Measurements from ENCODE around the gene SPCS2.
A peak's percentile ranks its signal among the peaks of the same experiment; 100 is the strongest.
"Not testable (repeated sequence)": the region's sequence is repeated elsewhere in the genome, so short reads cannot be mapped to it uniquely, and the experiment has no call there.

The SPCS2 gene

DNA sequence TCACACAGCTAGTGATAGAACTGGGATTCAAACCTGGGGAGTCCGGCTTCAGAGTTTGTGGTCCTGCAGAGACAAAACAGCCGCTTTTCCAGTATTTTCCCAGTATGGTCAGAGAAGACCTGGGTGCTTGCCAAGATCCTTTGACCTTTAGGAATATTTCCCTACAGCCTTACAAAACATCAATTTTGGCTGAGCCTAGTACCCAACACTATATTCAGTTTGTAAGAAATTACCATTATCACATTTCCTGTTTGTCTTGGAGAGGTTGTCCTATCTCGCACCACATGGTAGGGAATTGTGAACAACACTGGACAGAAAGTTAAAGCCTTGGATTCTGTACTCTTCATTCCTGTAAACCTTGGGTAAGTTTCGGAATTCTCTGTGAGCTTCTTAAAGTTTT is 29.0 kb downstream of the SPCS2 start:
- no peaks in the 10 kb centered on the region for H3K4me1 ChIP-seq (ENCODE audit: control insufficient read depth, insufficient read depth, low read length)
- no peak overlapping the region for H3K4me3 ChIP-seq (ENCODE audit: low read depth, low read length)
- peaks cover 51% of the 10 kb centered on the region for H3K36me3 ChIP-seq (ENCODE audit: control insufficient read depth, insufficient read depth, low read length)
- H3K9ac ChIP-seq (ENCODE audit: low read length) = no peak overlapping the region
- H3K27ac ChIP-seq (ENCODE audit: low read depth, low read length) = no peak overlapping the region
- H3K9me3 ChIP-seq (ENCODE audit: control insufficient read depth, insufficient read depth, low read depth, low read length) = no peaks in the 10 kb centered on the region
- no peaks in the 10 kb centered on the region for H3K27me3 ChIP-seq (ENCODE audit: control insufficient read depth, insufficient read depth, low read length)

DNA sequence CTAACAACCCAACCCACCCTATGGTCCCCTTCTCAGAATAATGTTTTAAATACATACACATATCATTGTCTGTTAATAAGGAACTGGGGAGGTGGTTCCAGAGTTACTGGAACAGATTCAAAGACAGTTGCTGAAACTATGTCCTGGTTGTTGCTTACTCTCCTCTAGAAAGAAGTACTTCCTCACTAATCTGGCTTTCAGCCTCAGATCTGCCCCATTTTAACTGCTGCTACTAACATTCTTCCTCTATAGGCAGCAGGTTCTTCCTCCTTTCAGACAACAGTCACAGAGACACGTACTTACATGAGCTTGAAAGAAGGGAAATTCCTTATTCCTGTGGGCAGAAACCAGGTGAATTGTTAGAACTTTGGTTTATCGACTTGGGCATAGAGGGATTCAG is 31.6 kb downstream of the SPCS2 start:
- Histone ChIP-seq H3K4me3 (ENCODE audit: low read depth, low read length) (no peak overlapping the region), H3K9ac (ENCODE audit: low read length) (no peak overlapping the region), H3K9me3 (ENCODE audit: control insufficient read depth, insufficient read depth, low read depth, low read length) (no peaks in the 10 kb centered on the region), H3K36me3 (ENCODE audit: control insufficient read depth, insufficient read depth, low read length) (peaks cover 32% of the 10 kb centered on the region), H3K27me3 (ENCODE audit: control insufficient read depth, insufficient read depth, low read length) (no peaks in the 10 kb centered on the region), H3K4me1 (ENCODE audit: control insufficient read depth, insufficient read depth, low read length) (no peaks in the 10 kb centered on the region), H3K27ac (ENCODE audit: low read depth, low read length) (no peak overlapping the region)

DNA sequence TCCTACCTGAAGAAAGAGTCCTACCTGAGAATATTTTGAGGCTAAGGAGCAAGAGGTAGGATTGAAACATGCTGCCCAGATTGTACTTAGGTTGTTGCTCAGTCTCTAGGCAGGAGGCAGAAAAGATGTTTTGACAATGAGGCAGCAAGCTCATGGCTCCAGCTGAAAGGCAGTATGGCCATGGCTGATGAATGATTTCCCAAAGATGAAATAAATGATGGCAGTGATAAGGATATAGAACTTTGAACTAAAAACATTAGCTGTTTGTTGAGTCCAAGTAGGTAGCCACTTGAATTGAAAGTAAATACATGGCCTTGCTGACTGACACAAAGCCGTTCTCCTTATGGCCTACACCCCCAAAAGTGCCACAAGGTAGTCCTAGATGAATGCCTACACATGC is 32.8 kb downstream of the SPCS2 start:
- H3K27ac ChIP-seq (ENCODE audit: low read depth, low read length) = no peak overlapping the region
- no peaks in the 10 kb centered on the region for H3K9me3 ChIP-seq (ENCODE audit: control insufficient read depth, insufficient read depth, low read depth, low read length)
- no peaks in the 10 kb centered on the region for H3K4me1 ChIP-seq (ENCODE audit: control insufficient read depth, insufficient read depth, low read length)
- peaks cover 21% of the 10 kb centered on the region for H3K36me3 ChIP-seq (ENCODE audit: control insufficient read depth, insufficient read depth, low read length)
- H3K9ac ChIP-seq (ENCODE audit: low read length) = no peak overlapping the region
- no peak overlapping the region for H3K4me3 ChIP-seq (ENCODE audit: low read depth, low read length)
- no peaks in the 10 kb centered on the region for H3K27me3 ChIP-seq (ENCODE audit: control insufficient read depth, insufficient read depth, low read length)

DNA sequence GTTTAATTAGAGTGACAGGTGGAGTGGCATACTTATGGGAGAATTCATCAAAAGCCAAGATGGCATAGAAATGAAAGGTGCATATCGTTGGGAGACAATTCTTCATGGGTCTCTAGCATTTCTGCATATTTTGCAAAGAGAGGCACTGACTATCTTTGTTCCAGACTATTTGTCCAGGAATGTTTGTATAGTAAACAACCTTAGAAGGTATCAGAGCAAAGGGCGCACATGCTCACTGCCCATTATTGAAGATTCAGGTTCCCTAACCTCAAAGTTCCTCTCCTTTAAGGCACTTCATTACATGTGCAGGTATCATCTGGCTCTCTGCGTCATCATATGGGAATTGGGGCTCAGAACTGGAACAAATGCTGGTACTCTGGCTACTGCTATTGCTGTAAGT is 35.0 kb downstream of the SPCS2 start:
- H3K27ac ChIP-seq (ENCODE audit: low read depth, low read length) = no peak overlapping the region
- no peaks in the 10 kb centered on the region for H3K27me3 ChIP-seq (ENCODE audit: control insufficient read depth, insufficient read depth, low read length)
- no peak overlapping the region for H3K4me3 ChIP-seq (ENCODE audit: low read depth, low read length)
- H3K36me3 ChIP-seq (ENCODE audit: control insufficient read depth, insufficient read depth, low read length) = peaks cover 8% of the 10 kb centered on the region
- H3K9me3 ChIP-seq (ENCODE audit: control insufficient read depth, insufficient read depth, low read depth, low read length) = no peaks in the 10 kb centered on the region
- H3K4me1 ChIP-seq (ENCODE audit: control insufficient read depth, insufficient read depth, low read length) = no peaks in the 10 kb centered on the region
- H3K9ac ChIP-seq (ENCODE audit: low read length) = no peak overlapping the region

DNA sequence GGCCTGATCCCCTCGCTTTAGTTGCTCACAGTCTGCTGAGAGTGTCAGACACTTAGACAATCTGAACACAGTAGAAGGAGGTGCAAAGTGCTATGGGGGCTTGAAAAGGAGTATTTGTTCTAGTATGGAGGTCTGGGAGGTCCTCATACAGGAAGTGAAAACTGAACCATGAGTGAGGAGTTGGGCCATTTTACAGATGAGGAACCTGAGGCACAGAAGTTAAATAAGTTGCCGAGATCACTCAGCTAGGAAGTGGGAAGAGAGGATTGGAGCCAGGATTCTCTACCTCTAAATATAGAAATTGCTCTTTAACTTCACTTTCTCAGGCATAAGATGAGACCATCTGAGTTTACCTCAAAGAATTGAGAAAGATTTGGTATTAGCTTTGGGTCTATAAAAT is 35.7 kb downstream of the SPCS2 start:
- H3K4me1 ChIP-seq (ENCODE audit: control insufficient read depth, insufficient read depth, low read length) = 0 out of 2 replicates have a peak, but pooled peaks cover 2% of the 10 kb centered on the region
- no peak overlapping the region for H3K4me3 ChIP-seq (ENCODE audit: low read depth, low read length)
- H3K27me3 ChIP-seq (ENCODE audit: control insufficient read depth, insufficient read depth, low read length) = no peaks in the 10 kb centered on the region
- H3K27ac ChIP-seq (ENCODE audit: low read depth, low read length) = no peak overlapping the region
- no peaks in the 10 kb centered on the region for H3K9me3 ChIP-seq (ENCODE audit: control insufficient read depth, insufficient read depth, low read depth, low read length)
- H3K36me3 ChIP-seq (ENCODE audit: control insufficient read depth, insufficient read depth, low read length) = peaks cover 4% of the 10 kb centered on the region
- H3K9ac ChIP-seq (ENCODE audit: low read length) = no peak overlapping the region

DNA sequence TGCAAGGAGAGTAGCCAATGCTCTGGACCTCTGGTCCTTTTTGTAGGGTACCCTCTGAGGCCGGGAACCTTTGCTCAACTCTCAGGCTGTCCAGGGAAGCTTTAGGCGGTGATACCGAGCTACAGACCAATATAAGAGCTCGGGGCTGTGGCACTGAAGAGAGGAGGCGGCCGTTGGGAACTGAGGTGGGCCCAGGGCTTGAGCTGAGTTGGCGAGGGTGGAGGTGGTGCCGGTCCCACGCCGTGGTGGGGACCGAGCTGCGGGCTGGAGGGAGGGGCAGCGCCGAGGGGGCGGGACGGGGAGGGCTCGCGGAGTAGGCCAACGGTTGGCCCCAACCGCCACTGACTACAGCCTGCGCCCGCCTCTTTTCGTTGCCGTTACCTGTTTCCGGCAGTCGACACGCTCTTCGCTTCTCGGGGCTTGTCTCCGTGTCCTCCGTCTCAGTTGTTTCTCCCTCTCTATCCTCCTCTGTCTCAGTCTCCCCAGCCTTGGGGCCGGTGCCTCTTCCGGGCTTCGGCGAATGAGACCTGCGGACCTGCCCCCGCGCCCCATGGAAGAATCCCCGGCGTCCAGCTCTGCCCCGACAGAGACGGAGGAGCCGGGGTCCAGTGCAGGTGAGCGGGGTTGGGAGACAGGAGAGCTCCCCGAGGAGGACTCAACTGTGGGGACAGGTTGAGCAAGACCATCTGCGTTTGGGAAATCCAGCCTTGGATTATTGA is 39.6 kb downstream of the SPCS2 start, which contains the start of gene NEU3:
Gene NEU3, plus strand, starts transcription at position 393 of the 719 bp plus-strand sequence. Its CDS starts 128 bp downstream, at position 521.
- Histone ChIP-seq H3K4me1 (ENCODE audit: control insufficient read depth, insufficient read depth, low read length) (peaks cover 7% of the 10 kb centered on the region; the same call in 1 of the 2 replicates), H3K9me3 (ENCODE audit: control insufficient read depth, insufficient read depth, low read depth, low read length) (no peaks in the 10 kb centered on the region), H3K9ac (ENCODE audit: low read length) (peak within 1 kb of the TSS; percentile 67), H3K4me3 (ENCODE audit: low read depth, low read length) (peak within 1 kb of the TSS; percentile 88), H3K27me3 (ENCODE audit: control insufficient read depth, insufficient read depth, low read length) (no peaks in the 10 kb centered on the region), H3K36me3 (ENCODE audit: control insufficient read depth, insufficient read depth, low read length) (no peaks in the 10 kb centered on the region), H3K27ac (ENCODE audit: low read depth, low read length) (0 out of 2 replicates have a peak within 1 kb of the TSS, but pooled peaks have one; percentile 12)

DNA sequence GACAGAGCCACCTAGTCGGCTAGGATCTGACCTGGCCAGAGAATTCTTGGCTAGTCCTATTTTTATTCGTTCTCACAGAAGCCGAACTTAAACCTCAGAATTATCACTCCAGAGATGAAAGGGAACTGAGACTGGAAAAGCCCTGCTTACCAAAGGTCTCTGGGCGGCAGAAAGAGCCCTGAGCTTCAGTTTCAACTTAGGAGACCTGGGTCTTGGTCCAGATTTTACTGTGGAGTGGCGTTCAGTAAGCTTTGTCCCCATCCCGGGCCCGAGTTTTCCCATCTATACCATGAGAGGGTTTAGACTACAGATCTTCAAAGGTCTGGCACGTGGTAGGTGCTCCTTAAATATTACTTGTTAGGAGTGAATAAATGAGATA is 40.2 kb downstream of the SPCS2 start:
- no peaks in the 10 kb centered on the region for H3K9me3 ChIP-seq (ENCODE audit: control insufficient read depth, insufficient read depth, low read depth, low read length)
- H3K4me3 ChIP-seq (ENCODE audit: low read depth, low read length) = peak overlapping the region; percentile 88
- H3K27ac ChIP-seq (ENCODE audit: low read depth, low read length) = 0 out of 2 replicates have a peak overlapping the region, but pooled peaks have one; percentile 12
- H3K4me1 ChIP-seq (ENCODE audit: control insufficient read depth, insufficient read depth, low read length) = peaks cover 7% of the 10 kb centered on the region; the same call in 1 of the 2 replicates
- H3K27me3 ChIP-seq (ENCODE audit: control insufficient read depth, insufficient read depth, low read length) = no peaks in the 10 kb centered on the region
- peak overlapping the region; percentile 67 for H3K9ac ChIP-seq (ENCODE audit: low read length)
- peaks cover under 1% of the 10 kb centered on the region; the same call in 1 of the 2 replicates for H3K36me3 ChIP-seq (ENCODE audit: control insufficient read depth, insufficient read depth, low read length)

DNA sequence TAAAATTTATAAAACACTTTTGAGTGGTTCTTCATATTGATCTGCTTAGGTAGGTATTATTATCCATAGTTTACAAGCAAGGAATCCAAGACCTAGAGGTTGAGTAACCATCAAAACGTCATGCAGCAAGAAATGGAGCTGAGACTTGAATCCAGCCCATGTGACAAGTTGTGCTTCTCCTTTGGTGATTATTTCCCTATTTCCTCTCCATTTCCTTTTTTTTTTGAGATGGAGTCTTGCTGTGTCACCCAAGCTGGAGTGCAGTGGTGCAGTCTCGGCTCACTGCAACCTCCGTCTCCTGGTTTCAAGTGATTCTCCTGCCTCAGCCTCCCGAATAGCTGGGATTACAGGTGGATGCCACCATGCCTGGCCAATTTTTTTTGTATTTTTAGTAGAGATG is 41.1 kb downstream of the SPCS2 start:
- not testable (repeated sequence) for H3K27ac ChIP-seq (ENCODE audit: low read depth, low read length)

DNA sequence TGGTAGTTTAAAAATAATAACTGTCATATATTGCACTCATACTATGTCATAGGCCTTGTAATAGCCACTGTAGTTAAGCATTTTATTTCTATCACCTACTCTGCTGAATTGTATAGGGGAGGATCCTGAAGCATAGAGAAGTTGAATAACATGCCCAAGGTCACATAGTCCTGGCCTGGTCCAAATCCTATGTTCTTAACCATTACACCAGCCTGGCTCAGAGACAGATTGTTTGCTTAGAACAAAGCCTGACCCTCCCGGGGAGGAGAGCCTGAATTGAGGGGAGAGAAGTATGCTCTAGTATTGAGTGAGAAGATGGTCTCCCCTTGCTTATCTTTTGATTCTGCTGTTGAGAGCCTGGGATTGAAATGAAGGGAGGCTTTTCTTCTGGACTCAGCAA is 41.9 kb downstream of the SPCS2 start:
- no peak overlapping the region for H3K4me3 ChIP-seq (ENCODE audit: low read depth, low read length)
- peaks cover 13% of the 10 kb centered on the region for H3K36me3 ChIP-seq (ENCODE audit: control insufficient read depth, insufficient read depth, low read length)
- no peaks in the 10 kb centered on the region for H3K9me3 ChIP-seq (ENCODE audit: control insufficient read depth, insufficient read depth, low read depth, low read length)
- no peaks in the 10 kb centered on the region for H3K27me3 ChIP-seq (ENCODE audit: control insufficient read depth, insufficient read depth, low read length)
- H3K27ac ChIP-seq (ENCODE audit: low read depth, low read length) = no peak overlapping the region
- H3K4me1 ChIP-seq (ENCODE audit: control insufficient read depth, insufficient read depth, low read length) = peaks cover 7% of the 10 kb centered on the region; the same call in 1 of the 2 replicates
- H3K9ac ChIP-seq (ENCODE audit: low read length) = no peak overlapping the region

More for the DNA sequence above, 41.1 kb downstream of the SPCS2 start:
- not testable (repeated sequence) for H3K9ac ChIP-seq (ENCODE audit: low read length); H3K27me3 ChIP-seq (ENCODE audit: control insufficient read depth, insufficient read depth, low read length); H3K4me1 ChIP-seq (ENCODE audit: control insufficient read depth, insufficient read depth, low read length); H3K9me3 ChIP-seq (ENCODE audit: control insufficient read depth, insufficient read depth, low read depth, low read length); H3K36me3 ChIP-seq (ENCODE audit: control insufficient read depth, insufficient read depth, low read length); H3K4me3 ChIP-seq (ENCODE audit: low read depth, low read length)

DNA sequence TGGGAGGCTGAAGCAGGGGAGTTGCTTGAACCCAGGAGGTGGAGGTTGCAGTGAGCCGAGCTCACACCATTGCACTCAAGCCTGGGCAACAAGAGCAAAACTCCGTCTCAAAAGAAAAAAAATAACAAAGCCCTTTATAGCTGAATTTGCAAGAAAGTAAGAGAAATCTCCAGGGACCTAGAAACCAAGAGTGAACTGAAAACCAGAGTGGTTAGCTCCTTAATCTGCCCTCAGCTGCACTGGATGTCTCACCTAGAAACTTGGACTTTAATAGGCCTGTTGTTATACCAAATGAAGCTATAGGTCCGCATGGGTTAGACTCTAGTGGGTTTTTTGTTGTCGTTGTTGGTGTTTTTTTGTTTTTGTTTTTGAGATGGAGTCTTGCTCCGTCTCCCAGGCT is 43.8 kb downstream of the SPCS2 start:
- Histone ChIP-seq H3K27ac (ENCODE audit: low read depth, low read length) (no peak overlapping the region), H3K9me3 (ENCODE audit: control insufficient read depth, insufficient read depth, low read depth, low read length) (no peaks in the 10 kb centered on the region), H3K4me1 (ENCODE audit: control insufficient read depth, insufficient read depth, low read length) (peaks cover 7% of the 10 kb centered on the region; the same call in 1 of the 2 replicates), H3K9ac (ENCODE audit: low read length) (no peak overlapping the region), H3K36me3 (ENCODE audit: control insufficient read depth, insufficient read depth, low read length) (peaks cover 24% of the 10 kb centered on the region), H3K4me3 (ENCODE audit: low read depth, low read length) (no peak overlapping the region), H3K27me3 (ENCODE audit: control insufficient read depth, insufficient read depth, low read length) (no peaks in the 10 kb centered on the region)

DNA sequence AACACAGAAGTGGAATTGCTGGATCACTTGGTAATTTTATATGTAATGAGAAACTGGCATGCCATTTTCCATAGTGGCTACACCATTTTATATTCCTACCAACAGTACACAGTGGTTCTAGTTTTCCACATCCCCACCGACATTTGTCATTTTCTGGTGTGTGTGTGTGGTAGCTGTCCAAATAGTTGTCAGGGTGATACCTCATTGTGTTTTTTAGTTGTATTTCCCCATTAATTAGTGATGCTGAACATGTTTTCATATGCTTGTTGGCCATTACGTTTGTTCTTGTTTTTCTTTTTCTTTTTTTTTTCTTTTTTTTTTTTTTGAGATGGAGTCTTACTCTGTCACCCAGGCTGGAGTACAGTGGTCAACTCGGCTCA is 51.9 kb downstream of the SPCS2 start:
- Histone ChIP-seq H3K36me3 (ENCODE audit: control insufficient read depth, insufficient read depth, low read length) (peaks cover 28% of the 10 kb centered on the region), H3K27me3 (ENCODE audit: control insufficient read depth, insufficient read depth, low read length) (no peaks in the 10 kb centered on the region), H3K4me1 (ENCODE audit: control insufficient read depth, insufficient read depth, low read length) (no peaks in the 10 kb centered on the region)

More for the DNA sequence above, 51.9 kb downstream of the SPCS2 start:
- Histone ChIP-seq H3K9me3 (ENCODE audit: control insufficient read depth, insufficient read depth, low read depth, low read length) (no peaks in the 10 kb centered on the region), H3K27ac (ENCODE audit: low read depth, low read length) (no peak overlapping the region), H3K9ac (ENCODE audit: low read length) (no peak overlapping the region), H3K4me3 (ENCODE audit: low read depth, low read length) (no peak overlapping the region)

Measured in HUES6 (cell line).